Activated T-cell treated with anti-CD3 and anti-CD28 coated beads, Interleukin-2, amount 50 U/mL, for 72 hours (primary cell): ENCODE results near the gene HOXC5. TPM values are rescaled to one million over a fixed set of nuclear protein-coding genes. Genes with fewer than 3 reads are reported as not detected.
"Not testable (repeated sequence)": the region's sequence is repeated elsewhere in the genome, so short reads cannot be mapped to it uniquely, and the experiment has no call there.

Experiments used
- ATAC-seq, 2 donors: fragments of 150-1000 bp; cut with Tn5 transposase; replicated peaks in 1 of 2; 2 replicates each; pipeline ENCODE4 v1.10.0; 2021; ENCODE audit warnings: moderate library complexity in 2 of 2, mild to moderate bottlenecking in 1 of 2
- DNase-seq, 2 donors: peaks; one replicate each; pipeline ENCODE4 v3.0.0; 2021 to 2022; ENCODE audit warnings: mixed read lengths in 1 of 2
- H3K27ac Mint-ChIP-seq: one replicate; pipeline ENCODE4 v1.8.0; 2022; ENCODE audit warnings: mild to moderate bottlenecking, moderate library complexity, mixed read lengths
- H3K27me3 Mint-ChIP-seq: one replicate; pipeline ENCODE4 v1.8.0; 2022; ENCODE audit warnings: low read depth, mixed read lengths
- H3K36me3 Mint-ChIP-seq, 2 donors: one replicate each; pipeline ENCODE4 v1.8.0; 2022; ENCODE audit warnings: mixed read lengths in 2 of 2, mild to moderate bottlenecking in 1 of 2; ENCODE audit not compliant: insufficient read depth in 2 of 2
- H3K4me1 Mint-ChIP-seq: one replicate; pipeline ENCODE4 v1.8.0; 2022; ENCODE audit warnings: low read depth, mixed read lengths
- H3K4me3 Mint-ChIP-seq, 2 donors: one replicate each; pipeline ENCODE4 v1.8.0; 2022; ENCODE audit warnings: mild to moderate bottlenecking in 2 of 2, mixed read lengths in 2 of 2, moderate library complexity in 2 of 2
- H3K9me3 Mint-ChIP-seq, 2 donors: one replicate each; pipeline ENCODE4 v1.8.0; 2022; ENCODE audit warnings: mixed read lengths in 2 of 2
- total RNA-seq, 2 donors: library from RNA; stranded (reverse); gene quantifications; one replicate each; pipeline ENCODE4 v1.2.3, GENCODE V29; 2022

HOXC5 gene
- total RNA-seq, 2 donors from 2014 or later, result not detected

DNA sequence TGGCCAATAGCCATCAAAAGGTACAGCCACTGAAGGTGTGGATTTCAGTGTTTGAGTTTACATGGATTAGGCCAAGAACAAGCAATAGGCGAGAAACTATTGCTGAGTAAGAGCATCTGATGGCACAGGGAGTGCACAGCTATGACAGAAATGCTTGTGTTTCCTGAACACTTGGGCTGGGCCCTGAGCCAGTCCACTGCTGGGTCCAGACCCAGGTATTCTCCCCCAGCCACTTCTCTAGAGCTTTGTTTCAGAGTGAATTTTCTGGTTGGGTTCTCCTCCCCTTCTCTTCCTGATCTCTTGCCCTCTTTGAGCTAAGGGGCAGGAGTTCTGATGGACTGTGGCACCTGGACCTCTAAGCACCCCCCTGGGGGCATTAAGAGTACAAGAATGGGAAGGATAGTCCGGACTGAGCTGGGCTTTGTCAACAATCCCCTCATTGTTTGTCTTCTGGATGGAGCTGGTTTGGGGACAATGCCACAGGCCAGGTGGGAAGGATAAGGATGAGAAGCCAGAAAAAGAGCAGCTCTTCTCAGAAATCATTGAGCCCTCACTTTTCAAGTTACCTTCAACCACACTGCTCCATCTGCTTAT lies 8.3 kb downstream of the HOXC5 start:
- no peak for DNase-seq
- no peaks in the 10 kb centered on the region for H3K36me3 Mint-ChIP-seq
- peaks cover 91% of the 10 kb centered on the region for H3K27me3 Mint-ChIP-seq
- no peaks in the 10 kb centered on the region for H3K4me1 Mint-ChIP-seq
- no peak overlapping the region for H3K4me3 Mint-ChIP-seq
- ATAC-seq, result no peak
- no peak overlapping the region for H3K27ac Mint-ChIP-seq
- H3K9me3 Mint-ChIP-seq, result no peaks in the 10 kb centered on the region

GRCh38 chr12:54042033-54042432 lies 9.2 kb downstream of the HOXC5 start:
- H3K4me1 Mint-ChIP-seq, ATAC-seq, H3K36me3 Mint-ChIP-seq, DNase-seq, H3K9me3 Mint-ChIP-seq, H3K27ac Mint-ChIP-seq, H3K4me3 Mint-ChIP-seq: not testable (repeated sequence)
- H3K27me3 Mint-ChIP-seq, result peaks cover 97% of the 10 kb centered on the region

GRCh38 chr12:54042970-54043853 lies 10.4 kb downstream of the HOXC5 start:
- Mint-ChIP-seq H3K9me3 (no peaks in the 10 kb centered on the region), H3K27me3 (peaks cover 97% of the 10 kb centered on the region), H3K4me1 (peaks cover 5% of the 10 kb centered on the region), H3K27ac (no peak overlapping the region), H3K4me3 (no peak overlapping the region), H3K36me3 (no peaks in the 10 kb centered on the region)
- DNase-seq (no peak), ATAC-seq (no peak)

DNA sequence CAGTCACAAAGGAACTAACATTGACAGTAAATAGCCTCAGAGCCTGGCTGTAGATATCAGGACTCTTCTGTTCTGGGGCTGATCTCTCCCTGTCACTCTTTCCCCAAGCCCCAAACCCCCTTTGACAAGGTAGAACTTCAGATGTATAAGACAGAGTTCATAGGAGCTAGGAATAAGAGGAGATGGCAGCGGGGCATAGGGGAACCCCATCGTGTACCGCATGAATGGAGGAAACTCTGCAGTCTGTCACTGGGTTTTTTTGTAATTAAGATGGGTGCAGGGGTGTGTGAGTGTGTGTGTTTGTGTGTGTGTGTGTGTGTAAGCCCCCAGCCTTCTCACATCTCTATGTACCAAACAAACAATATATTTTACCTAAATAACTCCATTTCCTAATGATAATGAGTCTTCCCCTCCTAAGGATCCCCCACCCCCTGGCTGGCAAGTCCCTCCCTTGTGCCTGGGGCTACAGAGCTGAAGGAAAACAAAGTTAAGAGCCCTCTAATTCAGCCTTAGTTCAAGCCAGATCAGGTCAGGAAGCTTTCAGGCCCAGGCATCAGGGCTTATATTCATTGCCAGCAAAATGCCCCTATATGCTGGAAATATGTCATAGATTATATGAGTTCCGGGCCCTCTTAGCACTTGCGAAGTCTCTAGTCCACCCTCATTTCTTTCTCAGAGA lies 11.7 kb downstream of the HOXC5 start:
- Mint-ChIP-seq H3K4me3 (no peak overlapping the region), H3K36me3 (no peaks in the 10 kb centered on the region), H3K27me3 (peaks cover 97% of the 10 kb centered on the region), H3K4me1 (peaks cover 5% of the 10 kb centered on the region), H3K9me3 (no peaks in the 10 kb centered on the region), H3K27ac (no peak overlapping the region)
- DNase-seq (no peak), ATAC-seq (no peak)

DNA sequence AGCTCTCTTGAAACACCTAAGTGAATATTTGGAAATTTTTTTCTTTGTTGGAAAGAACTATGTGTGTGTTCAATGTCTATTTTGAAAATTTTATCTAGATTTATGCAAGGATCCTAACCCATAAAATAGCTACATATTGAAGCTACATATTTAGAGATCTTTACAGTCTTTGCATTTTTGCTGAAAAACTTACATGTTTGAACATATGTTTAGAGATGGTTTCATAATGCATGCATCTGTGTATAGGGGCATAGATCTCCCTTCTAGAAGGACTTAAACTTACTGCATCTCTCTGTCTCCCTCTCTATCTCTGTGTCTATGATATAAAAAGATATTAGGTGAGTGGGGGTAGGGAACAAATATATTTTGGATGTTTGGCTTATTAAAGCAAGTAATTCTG lies 12.6 kb downstream of the HOXC5 start:
- H3K9me3 Mint-ChIP-seq, result no peaks in the 10 kb centered on the region
- no peak overlapping the region for H3K27ac Mint-ChIP-seq
- peaks cover 12% of the 10 kb centered on the region for H3K4me1 Mint-ChIP-seq
- H3K36me3 Mint-ChIP-seq, result no peaks in the 10 kb centered on the region
- H3K4me3 Mint-ChIP-seq, result no peak overlapping the region
- DNase-seq (no peak), ATAC-seq (no peak)
- H3K27me3 Mint-ChIP-seq, result peaks cover 97% of the 10 kb centered on the region

DNA sequence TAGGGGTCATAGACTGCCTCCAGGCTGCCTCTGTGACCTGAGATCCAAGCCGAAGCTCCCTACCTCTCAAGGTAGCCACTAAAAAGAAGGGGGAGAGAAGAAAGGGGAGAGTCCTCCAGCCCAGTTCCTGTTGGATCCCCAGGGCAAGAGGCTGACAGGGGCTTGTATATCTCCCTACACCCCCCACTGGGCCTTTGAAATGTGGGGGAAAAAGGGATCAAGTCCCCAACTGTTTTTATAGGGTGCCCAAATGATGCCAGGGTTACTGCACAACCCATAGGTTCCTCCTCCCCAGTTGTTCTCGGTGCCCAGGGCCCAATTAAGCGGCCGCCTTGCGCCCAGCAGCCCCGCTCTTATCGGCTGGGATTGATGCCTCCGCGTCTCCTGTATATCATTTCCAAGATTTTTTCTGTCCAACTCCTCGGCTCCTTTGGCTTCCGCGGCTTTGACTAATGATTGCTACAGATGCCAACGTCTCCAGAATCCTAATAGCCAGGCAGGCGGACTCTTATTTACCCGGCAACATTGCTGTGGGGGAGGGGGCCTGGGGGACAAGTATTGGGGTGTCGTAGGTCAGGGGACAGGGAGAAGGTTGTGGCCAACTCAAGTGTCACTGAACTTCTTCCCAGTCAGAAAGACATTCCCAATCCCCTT lies 13.1 kb downstream of the HOXC5 start:
- H3K27ac Mint-ChIP-seq, result no peak overlapping the region
- no peak for ATAC-seq
- peaks cover 17% of the 10 kb centered on the region for H3K4me1 Mint-ChIP-seq
- H3K36me3 Mint-ChIP-seq, result no peaks in the 10 kb centered on the region
- H3K9me3 Mint-ChIP-seq, result no peaks in the 10 kb centered on the region
- DNase-seq, result no peak
- no peak overlapping the region for H3K4me3 Mint-ChIP-seq
- H3K27me3 Mint-ChIP-seq, result peaks cover 98% of the 10 kb centered on the region

DNA sequence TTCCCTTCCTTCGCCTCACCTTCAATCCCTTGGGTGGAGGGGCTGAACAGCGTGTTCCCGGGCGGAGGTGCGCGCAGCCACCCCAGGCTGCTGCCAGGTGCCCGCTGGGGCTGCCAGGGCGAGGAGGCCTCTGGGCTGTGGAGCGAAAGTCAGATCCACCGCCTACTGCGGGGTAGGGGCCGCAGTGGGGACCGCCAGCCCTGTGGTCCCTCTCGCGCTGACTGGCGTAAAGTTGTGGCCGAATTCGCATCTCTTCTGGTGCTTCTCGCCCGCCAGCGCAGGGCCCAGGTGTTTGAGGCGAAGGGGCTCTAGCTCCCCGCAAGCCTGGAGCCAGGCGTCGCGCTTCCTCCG lies 13.9 kb downstream of the HOXC5 start:
- H3K36me3 Mint-ChIP-seq, result no peaks in the 10 kb centered on the region
- no peak overlapping the region for H3K27ac Mint-ChIP-seq

DNA sequence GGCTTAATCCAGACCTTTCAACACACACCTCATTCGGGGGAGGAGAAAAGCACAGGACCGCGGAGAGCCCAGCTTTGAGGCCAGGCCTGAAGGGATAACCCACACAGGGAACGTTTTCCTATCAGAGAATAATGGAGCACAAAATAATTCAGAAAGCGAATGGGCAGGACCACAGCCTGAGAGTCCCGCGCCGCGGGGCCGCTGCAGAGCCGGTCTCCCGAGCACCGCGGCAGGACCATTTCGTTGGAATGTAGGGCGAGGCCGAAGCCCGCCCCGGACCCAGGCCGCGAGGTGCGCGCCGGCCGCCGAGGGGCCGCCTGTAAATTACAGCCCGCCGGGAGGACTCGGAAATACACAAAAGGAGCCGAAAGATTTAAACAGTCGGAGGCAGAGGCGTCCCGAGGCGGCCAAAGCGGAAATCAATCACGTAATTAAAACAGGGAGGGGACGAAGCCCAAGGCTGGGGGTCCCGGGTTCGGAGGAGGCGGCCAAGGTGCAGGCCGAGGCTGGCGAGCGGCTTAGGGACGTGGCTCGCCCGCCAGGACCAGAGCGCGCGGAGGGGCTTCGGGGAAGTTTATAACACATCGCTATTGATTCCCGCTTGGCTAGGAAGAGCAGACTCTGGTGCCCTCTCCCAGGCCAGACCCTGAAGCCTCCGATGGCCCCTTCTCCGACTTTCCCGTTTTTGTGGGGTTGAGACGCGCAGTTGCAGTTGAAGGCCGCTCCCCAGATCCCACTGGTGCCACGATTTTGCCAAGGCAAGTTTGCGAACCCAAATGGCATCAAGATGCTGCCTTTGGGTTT lies 14.5 kb downstream of the HOXC5 start:
- Mint-ChIP-seq H3K27ac (no peak overlapping the region), H3K4me1 (peaks cover 30% of the 10 kb centered on the region), H3K27me3 (peaks cover 100% of the 10 kb centered on the region), H3K4me3 (peak overlapping the region; percentile 63 to 65), H3K36me3 (no peaks in the 10 kb centered on the region), H3K9me3 (no peaks in the 10 kb centered on the region)
- ATAC-seq, result no peak
- DNase-seq, result no peak

More for the DNA sequence above, 13.9 kb downstream of the HOXC5 start:
- DNase-seq (no peak), ATAC-seq (no peak)
- peak overlapping the region; percentile 63 to 65 for H3K4me3 Mint-ChIP-seq
- peaks cover 100% of the 10 kb centered on the region for H3K27me3 Mint-ChIP-seq
- H3K4me1 Mint-ChIP-seq, result peaks cover 25% of the 10 kb centered on the region
- H3K9me3 Mint-ChIP-seq, result no peaks in the 10 kb centered on the region

DNA sequence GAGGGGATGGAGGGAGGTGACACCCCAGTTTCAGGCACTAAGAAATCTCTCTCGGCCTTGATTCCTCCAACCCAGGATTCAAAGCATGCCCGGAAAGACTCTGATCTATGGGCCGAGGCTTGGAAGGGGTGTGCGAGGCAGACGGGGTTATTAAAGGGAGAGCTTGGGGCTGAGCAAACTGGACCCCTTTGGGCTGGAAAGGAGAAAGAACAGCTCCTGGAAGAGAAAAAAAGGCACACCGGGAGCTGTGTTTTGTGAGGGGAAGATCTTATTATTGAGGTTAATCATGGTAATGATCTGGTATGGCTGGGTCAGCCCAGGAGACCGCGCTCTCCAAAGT lies 15.1 kb downstream of the HOXC5 start:
- H3K9me3 Mint-ChIP-seq, result no peaks in the 10 kb centered on the region
- H3K27ac Mint-ChIP-seq, result no peak overlapping the region
- H3K4me1 Mint-ChIP-seq, result peaks cover 36% of the 10 kb centered on the region
- ATAC-seq (no peak), DNase-seq (no peak)
- peaks cover 100% of the 10 kb centered on the region for H3K27me3 Mint-ChIP-seq
- peak overlapping the region; percentile 44 to 49 for H3K4me3 Mint-ChIP-seq
- H3K36me3 Mint-ChIP-seq, result no peaks in the 10 kb centered on the region

- Mint-ChIP-seq H3K9me3 (no peaks in the 10 kb centered on the region), H3K4me3 (no peak overlapping the region), H3K27ac (no peak overlapping the region), H3K27me3 (peaks cover 96% of the 10 kb centered on the region), H3K36me3 (no peaks in the 10 kb centered on the region), H3K4me1 (peaks cover 39% of the 10 kb centered on the region)
- ATAC-seq (no peak), DNase-seq (no peak)
Measured at GRCh38 chr12:54048406-54049093, 15.7 kb downstream of the HOXC5 start.

DNA sequence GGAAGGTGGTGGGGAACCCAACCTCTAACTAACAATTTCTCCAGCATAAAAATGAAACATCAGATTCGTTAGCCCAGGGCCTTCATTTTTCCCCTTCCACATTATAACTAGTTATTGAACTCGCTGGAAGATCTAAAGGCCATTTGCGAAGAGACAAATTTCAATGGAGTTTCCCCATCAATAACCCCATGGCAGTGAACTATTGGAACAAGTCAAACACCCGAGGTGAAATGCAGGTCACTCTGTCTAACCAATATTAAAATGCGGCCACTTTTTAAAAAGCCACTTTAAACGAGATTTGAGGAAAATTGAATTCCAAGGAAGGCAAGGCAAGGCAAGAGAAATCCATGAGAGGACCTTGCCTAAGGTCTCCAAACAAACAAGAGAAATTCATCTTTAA lies 16.3 kb downstream of the HOXC5 start:
- Mint-ChIP-seq H3K27ac (no peak overlapping the region), H3K27me3 (peaks cover 96% of the 10 kb centered on the region), H3K36me3 (no peaks in the 10 kb centered on the region), H3K4me3 (no peak overlapping the region), H3K4me1 (peaks cover 39% of the 10 kb centered on the region), H3K9me3 (no peaks in the 10 kb centered on the region)
- no peak for DNase-seq
- ATAC-seq, result no peak

- no peaks in the 10 kb centered on the region for H3K9me3 Mint-ChIP-seq
- H3K27me3 Mint-ChIP-seq, result peaks cover 96% of the 10 kb centered on the region
- no peak for DNase-seq
- H3K4me1 Mint-ChIP-seq, result peaks cover 46% of the 10 kb centered on the region
- peak overlapping the region; percentile 17 for H3K27ac Mint-ChIP-seq
- ATAC-seq, result no peak
- peak overlapping the region; percentile 46 to 61 for H3K4me3 Mint-ChIP-seq
- H3K36me3 Mint-ChIP-seq, result peaks cover 0 to 2% of the 10 kb centered on the region in 2 donors
Measured at GRCh38 chr12:54050482-54050810, 17.6 kb downstream of the HOXC5 start.
